HUES64 (cell line): Measurements from ENCODE around the gene ABCD3.

Source experiments
- H3K27ac ChIP-seq: 2 replicates; pipeline ENCODE4 v1.7.0; 2013; ENCODE audit warnings: low read depth, low read length, inconsistent platforms
- H3K27me3 ChIP-seq: 2 replicates; pipeline ENCODE4 v1.6.1; 2013; ENCODE audit warnings: mild to moderate bottlenecking, low read length; ENCODE audit not compliant: insufficient read depth
- H3K36me3 ChIP-seq: 2 replicates; pipeline ENCODE4 v1.6.1; 2013; ENCODE audit warnings: mild to moderate bottlenecking, low read length; ENCODE audit not compliant: insufficient read depth
- H3K4me1 ChIP-seq: 2 replicates; pipeline ENCODE4 v1.6.1; 2013; ENCODE audit warnings: mild to moderate bottlenecking, low read length, moderate library complexity; ENCODE audit not compliant: insufficient read depth
- H3K4me3 ChIP-seq: 2 replicates; pipeline ENCODE4 v1.5.1; 2013; ENCODE audit warnings: mild to moderate bottlenecking, low read length, moderate library complexity
- H3K9ac ChIP-seq: 2 replicates; pipeline ENCODE4 v1.6.1; 2013; ENCODE audit warnings: mild to moderate bottlenecking, low read depth, low read length
- H3K9me3 ChIP-seq: 2 replicates; pipeline ENCODE4 v1.6.1; 2013; ENCODE audit warnings: low read depth, low read length; ENCODE audit not compliant: insufficient read depth
- WGBS: fragments of 150-250, 120-280 bp; methylation state at CpG from one replicate; pipeline ENCODE4 v1.1.7; 2013; ENCODE audit warnings: missing lambda C conversion rate; 5-methylcytosine and 5-hydroxymethylcytosine counted together

Gene ABCD3

GRCh38 chr1:94394247-94394646, 23.9 kb upstream of the ABCD3 start:
- Histone ChIP-seq H3K27ac (no peak overlapping the region), H3K27me3 (no peaks in the 10 kb centered on the region), H3K9ac (no peak overlapping the region), H3K36me3 (no peaks in the 10 kb centered on the region), H3K4me1 (peaks cover 22% of the 10 kb centered on the region), H3K9me3 (peaks cover 10% of the 10 kb centered on the region), H3K4me3 (no peak overlapping the region)
- 84% methylated on average over 1 of the region's 1 CpG for WGBS

GRCh38 chr1:94395231-94395630, 23.0 kb upstream of the ABCD3 start:
- Histone ChIP-seq H3K27ac (no peak overlapping the region), H3K4me3 (no peak overlapping the region), H3K9me3 (0 out of 2 replicates have a peak, but pooled peaks cover under 1% of the 10 kb centered on the region), H3K27me3 (no peaks in the 10 kb centered on the region), H3K9ac (no peak overlapping the region), H3K4me1 (peaks cover 22% of the 10 kb centered on the region), H3K36me3 (no peaks in the 10 kb centered on the region)
- 13% methylated on average over 3 of the region's 3 CpGs for WGBS

GRCh38 chr1:94395748-94396309, 22.4 kb upstream of the ABCD3 start:
- H3K9me3 ChIP-seq = no peaks in the 10 kb centered on the region
- WGBS = no CpG with 5 or more reads among the region's 2 CpGs
- no peak overlapping the region for H3K9ac ChIP-seq
- no peaks in the 10 kb centered on the region for H3K27me3 ChIP-seq
- no peaks in the 10 kb centered on the region for H3K36me3 ChIP-seq
- peaks cover 22% of the 10 kb centered on the region for H3K4me1 ChIP-seq
- no peak overlapping the region for H3K27ac ChIP-seq
- H3K4me3 ChIP-seq = no peak overlapping the region

GRCh38 chr1:94396356-94397010, 21.7 kb upstream of the ABCD3 start:
- Histone ChIP-seq H3K4me3 (no peak overlapping the region), H3K27me3 (no peaks in the 10 kb centered on the region), H3K9me3 (no peaks in the 10 kb centered on the region), H3K36me3 (no peaks in the 10 kb centered on the region), H3K4me1 (peaks cover 22% of the 10 kb centered on the region), H3K9ac (no peak overlapping the region), H3K27ac (no peak overlapping the region)
- 53% methylated on average over 4 of the region's 11 CpGs for WGBS

GRCh38 chr1:94398356-94398755, 19.8 kb upstream of the ABCD3 start:
- WGBS = 88% methylated on average over 5 of the region's 5 CpGs
- H3K4me3 ChIP-seq = no peak overlapping the region

DNA sequence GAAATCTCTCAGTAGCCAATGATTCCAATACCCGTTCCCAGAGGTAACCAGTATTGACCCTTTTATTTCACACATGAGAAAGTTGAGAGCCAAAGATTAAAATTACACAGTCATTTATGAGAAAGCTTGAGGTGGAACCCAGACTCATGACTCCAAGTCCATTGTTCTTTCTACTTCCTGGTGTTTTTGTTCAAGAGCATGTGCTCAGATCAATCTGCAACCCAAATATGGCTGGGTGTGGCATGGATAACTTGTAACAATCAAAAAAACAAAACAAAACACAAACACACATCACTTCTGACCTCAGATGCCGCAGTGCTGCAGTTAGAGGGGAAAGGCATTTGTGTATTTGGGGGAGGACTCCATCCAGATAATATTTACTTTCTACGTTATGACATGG, 18.7 kb upstream of the ABCD3 start:
- WGBS = 94% methylated on average over 2 of the region's 3 CpGs
- H3K4me3 ChIP-seq = no peak overlapping the region
- no peaks in the 10 kb centered on the region for H3K27me3 ChIP-seq
- H3K9me3 ChIP-seq = no peaks in the 10 kb centered on the region
- H3K9ac ChIP-seq = no peak overlapping the region
- peaks cover 21% of the 10 kb centered on the region for H3K4me1 ChIP-seq
- H3K27ac ChIP-seq = no peak overlapping the region
- no peaks in the 10 kb centered on the region for H3K36me3 ChIP-seq

More at GRCh38 chr1:94398356-94398755, 19.8 kb upstream of the ABCD3 start:
- Histone ChIP-seq H3K27ac (no peak overlapping the region), H3K27me3 (no peaks in the 10 kb centered on the region), H3K36me3 (no peaks in the 10 kb centered on the region), H3K9ac (no peak overlapping the region), H3K9me3 (no peaks in the 10 kb centered on the region), H3K4me1 (peaks cover 22% of the 10 kb centered on the region)

DNA sequence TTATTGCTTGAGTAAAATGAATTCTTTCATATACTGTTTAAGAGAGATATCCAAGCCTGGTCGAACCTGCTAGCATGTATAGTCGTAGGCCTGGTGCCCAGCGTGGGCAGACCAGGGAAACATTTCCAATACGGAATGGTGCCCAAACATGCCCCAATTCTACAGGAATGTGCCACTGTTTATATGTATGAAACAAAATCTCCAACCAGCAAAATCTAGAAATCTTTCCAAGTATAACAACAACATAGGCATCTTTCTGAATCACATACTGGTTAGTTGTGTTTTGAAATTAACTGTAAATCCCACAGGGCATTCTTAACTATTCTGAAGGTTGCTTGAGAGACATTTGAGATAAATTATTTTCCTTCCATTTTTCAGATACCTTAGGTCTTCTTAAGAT, 17.0 kb upstream of the ABCD3 start:
- no peaks in the 10 kb centered on the region for H3K27me3 ChIP-seq
- no peaks in the 10 kb centered on the region for H3K36me3 ChIP-seq
- peaks cover 4% of the 10 kb centered on the region; the same call in 1 of the 2 replicates for H3K4me1 ChIP-seq
- H3K9me3 ChIP-seq = no peaks in the 10 kb centered on the region
- H3K27ac ChIP-seq = no peak overlapping the region
- H3K4me3 ChIP-seq = no peak overlapping the region
- H3K9ac ChIP-seq = no peak overlapping the region
- WGBS = 91% methylated on average over 4 of the region's 4 CpGs

GRCh38 chr1:94406446-94406845, 11.7 kb upstream of the ABCD3 start:
- no peak overlapping the region for H3K9ac ChIP-seq
- no peaks in the 10 kb centered on the region for H3K36me3 ChIP-seq
- H3K27ac ChIP-seq = no peak overlapping the region
- H3K4me1 ChIP-seq = 0 out of 2 replicates have a peak, but pooled peaks cover 6% of the 10 kb centered on the region
- H3K27me3 ChIP-seq = no peaks in the 10 kb centered on the region
- 99% methylated on average over 3 of the region's 4 CpGs for WGBS
- H3K9me3 ChIP-seq = no peaks in the 10 kb centered on the region
- H3K4me3 ChIP-seq = no peak overlapping the region

DNA sequence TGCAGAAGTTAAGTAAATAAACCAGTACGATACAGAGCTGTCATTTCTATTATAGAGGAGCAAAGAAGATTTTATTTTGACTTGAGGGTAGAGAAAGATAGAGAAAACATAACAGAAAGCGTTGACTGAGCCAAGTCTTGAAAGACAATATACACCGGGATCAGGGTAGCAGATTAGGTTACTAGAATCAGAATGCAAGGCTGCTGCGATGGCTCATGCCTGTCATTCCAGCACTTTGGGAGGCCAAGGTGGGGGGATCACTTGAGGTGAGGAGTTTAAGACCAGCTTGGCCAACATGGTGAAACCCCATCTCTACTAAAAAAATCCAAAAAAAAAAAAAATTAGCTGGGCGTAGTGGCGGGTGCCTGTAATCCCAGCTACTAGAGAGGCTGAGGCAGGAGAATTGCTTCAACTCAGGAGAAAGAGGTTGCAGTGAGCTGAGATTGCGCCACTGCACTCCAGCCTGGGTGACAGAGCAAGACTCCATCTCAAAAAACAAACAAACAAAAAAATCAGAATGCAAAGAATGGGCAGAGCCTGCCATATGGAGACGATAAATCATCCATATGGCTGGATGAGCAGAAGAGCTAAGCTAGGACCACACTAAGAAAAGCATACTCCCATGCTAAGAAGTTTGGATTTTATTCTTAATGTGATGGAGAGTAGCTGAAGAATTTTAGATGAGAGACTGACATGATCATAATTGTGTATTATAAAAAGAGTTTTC, 9.9 kb upstream of the ABCD3 start:
- no peak overlapping the region for H3K4me3 ChIP-seq
- no peaks in the 10 kb centered on the region for H3K9me3 ChIP-seq

GRCh38 chr1:94411237-94411636, 7.0 kb upstream of the ABCD3 start:
- H3K9me3 ChIP-seq = no peaks in the 10 kb centered on the region
- H3K27me3 ChIP-seq = no peaks in the 10 kb centered on the region
- 100% methylated on average over 1 of the region's 1 CpG for WGBS
- H3K4me1 ChIP-seq = 0 out of 2 replicates have a peak, but pooled peaks cover 6% of the 10 kb centered on the region
- H3K4me3 ChIP-seq = no peak overlapping the region
- H3K36me3 ChIP-seq = no peaks in the 10 kb centered on the region
- no peak overlapping the region for H3K27ac ChIP-seq
- H3K9ac ChIP-seq = no peak overlapping the region

More for the DNA sequence above, 9.9 kb upstream of the ABCD3 start:
- Histone ChIP-seq H3K27ac (no peak overlapping the region), H3K36me3 (no peaks in the 10 kb centered on the region), H3K4me1 (0 out of 2 replicates have a peak, but pooled peaks cover 6% of the 10 kb centered on the region), H3K27me3 (no peaks in the 10 kb centered on the region), H3K9ac (no peak overlapping the region)
- WGBS = 68% methylated on average over 6 of the region's 8 CpGs

GRCh38 chr1:94413311-94413710, 4.9 kb upstream of the ABCD3 start:
- Histone ChIP-seq H3K27ac (no peak overlapping the region), H3K9me3 (no peaks in the 10 kb centered on the region), H3K9ac (no peak overlapping the region), H3K27me3 (peaks cover 7% of the 10 kb centered on the region), H3K4me3 (no peak overlapping the region), H3K36me3 (no peaks in the 10 kb centered on the region), H3K4me1 (peaks cover 5% of the 10 kb centered on the region; the same call in 1 of the 2 replicates)
- WGBS = 94% methylated on average over 2 of the region's 2 CpGs
